GM19372 (cell line): ENCODE results near the gene FCF1.
A peak's percentile ranks its signal among the peaks of the same experiment; 100 is the strongest.

Experiments used
- ATAC-seq: cut with Tn5 transposase; IDR thresholded peaks from one replicate; pipeline ENCODE4 v1.9.1; 2021; ENCODE audit warnings: mild to moderate bottlenecking, low read depth, moderate library complexity; ENCODE audit not compliant: unreplicated experiment

The FCF1 gene

GRCh38 chr14:74712499-74713394 lies at the start of gene FCF1, which contains the start of gene AREL1:
Gene FCF1 (plus strand): TSS chr14:74713144. CDS start chr14:74713198, 54 bp downstream.
Gene AREL1 (minus strand): TSS chr14:74713080. CDS start chr14:74685615, 27,465 bp downstream.
- ATAC-seq = peak; percentile 94

GRCh38 chr14:74663884-74664283 lies 49.1 kb upstream of the FCF1 start:
- no peak for ATAC-seq

DNA sequence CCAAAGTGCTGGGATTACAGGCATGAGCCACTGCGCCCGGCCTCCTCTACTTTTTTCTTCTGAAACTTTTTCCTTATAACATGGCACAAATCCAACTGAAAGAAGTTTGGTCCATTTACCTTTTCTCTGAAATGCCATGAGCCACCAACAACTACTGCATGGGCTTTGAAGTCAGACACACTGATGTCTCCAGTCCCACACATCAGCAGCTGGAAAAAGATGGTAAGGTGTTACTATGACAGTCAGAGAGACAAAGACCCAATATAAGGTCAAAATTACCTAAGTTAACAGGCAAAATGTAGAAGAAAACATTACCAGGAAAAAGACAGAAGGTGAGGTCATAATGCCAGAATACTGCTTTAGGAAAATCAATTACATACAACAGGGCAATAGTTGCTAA lies 48.2 kb upstream of the FCF1 start:
- no peak for ATAC-seq

DNA sequence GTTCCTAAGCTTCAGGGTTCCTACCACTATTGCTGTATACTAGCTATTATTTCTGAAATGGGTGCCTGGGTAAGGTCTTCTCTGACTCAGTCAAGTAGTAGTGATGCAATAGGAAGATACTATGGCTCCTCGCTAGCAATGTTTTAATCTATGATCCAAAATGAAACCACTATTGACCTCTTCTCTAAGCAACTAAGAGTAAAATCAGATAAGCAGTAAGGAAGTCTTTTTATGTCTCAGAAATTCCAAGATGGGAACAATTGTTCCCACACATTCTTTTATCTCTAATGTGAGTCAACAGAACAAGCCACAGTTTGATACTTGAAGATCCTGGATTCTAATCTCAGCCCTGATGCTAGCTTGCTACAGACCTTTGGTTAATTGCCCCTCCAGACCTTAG lies 45.2 kb upstream of the FCF1 start:
- ATAC-seq = no peak

GRCh38 chr14:74669256-74669655 lies 43.7 kb upstream of the FCF1 start:
- no peak for ATAC-seq

DNA sequence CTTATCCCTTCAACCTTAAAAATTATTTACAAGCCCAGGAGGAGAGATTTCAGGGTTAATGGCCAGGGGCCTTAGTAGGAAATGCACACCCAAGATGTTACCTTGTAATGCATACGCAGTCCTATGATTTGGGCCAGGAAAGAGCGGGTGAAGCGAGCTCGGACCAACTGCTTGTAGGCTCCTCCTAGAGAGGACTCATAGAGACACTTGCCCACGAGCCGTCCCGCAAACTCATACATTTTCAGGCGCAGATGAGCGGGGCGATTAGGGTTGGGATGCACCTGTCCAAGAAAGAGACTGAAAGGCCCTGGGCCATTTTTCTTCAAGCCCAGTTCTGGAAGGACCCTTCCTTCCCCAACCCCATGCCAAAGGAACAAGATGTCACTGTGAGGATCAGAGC lies 43.1 kb upstream of the FCF1 start:
- no peak for ATAC-seq

GRCh38 chr14:74670726-74671411 lies 42.1 kb upstream of the FCF1 start:
- ATAC-seq = no peak

DNA sequence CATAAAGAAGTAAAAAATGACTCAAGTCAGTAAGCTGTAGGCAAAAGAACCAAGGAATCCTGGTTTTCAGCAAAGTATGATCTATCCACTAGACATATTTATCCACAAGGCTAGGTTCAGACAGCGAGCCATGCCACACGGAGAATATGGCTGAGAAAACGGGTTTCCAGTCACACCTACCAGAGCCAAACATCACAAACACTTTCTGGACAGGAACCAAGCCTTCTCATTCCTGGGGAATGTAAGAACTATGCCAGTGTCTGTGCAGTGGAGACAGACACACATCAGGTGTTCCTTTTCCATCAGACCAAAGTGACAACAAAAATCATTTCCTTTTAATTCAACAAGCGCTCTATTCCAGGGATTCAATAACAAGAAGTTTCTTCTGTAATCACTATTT lies 41.2 kb upstream of the FCF1 start:
- ATAC-seq = no peak

DNA sequence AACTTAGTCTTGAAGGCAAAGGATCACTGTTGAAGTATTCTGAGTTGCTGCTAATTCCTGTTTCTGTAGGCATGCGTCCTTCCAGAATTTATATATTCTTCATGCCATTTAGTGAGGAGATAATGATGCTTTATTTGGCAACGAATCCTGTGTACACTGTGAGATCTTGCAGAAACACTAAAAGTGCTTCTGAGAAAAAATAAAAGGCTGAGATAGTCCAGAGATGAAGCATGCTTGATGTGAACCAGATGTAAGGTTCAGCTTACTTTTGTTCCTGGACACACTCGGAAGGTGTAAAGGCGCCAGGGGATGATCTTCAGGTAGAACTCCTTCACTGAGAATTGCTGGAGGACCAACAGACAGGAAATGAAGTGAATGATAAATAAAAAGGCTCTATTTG lies 39.2 kb upstream of the FCF1 start:
- ATAC-seq = no peak

- no peak for ATAC-seq
Observed at GRCh38 chr14:74675219-74675618, 37.7 kb upstream of the FCF1 start.

- ATAC-seq = no peak
Observed at GRCh38 chr14:74682169-74682952, 30.6 kb upstream of the FCF1 start.

- no peak for ATAC-seq
Observed at GRCh38 chr14:74683406-74683805, 29.5 kb upstream of the FCF1 start.

DNA sequence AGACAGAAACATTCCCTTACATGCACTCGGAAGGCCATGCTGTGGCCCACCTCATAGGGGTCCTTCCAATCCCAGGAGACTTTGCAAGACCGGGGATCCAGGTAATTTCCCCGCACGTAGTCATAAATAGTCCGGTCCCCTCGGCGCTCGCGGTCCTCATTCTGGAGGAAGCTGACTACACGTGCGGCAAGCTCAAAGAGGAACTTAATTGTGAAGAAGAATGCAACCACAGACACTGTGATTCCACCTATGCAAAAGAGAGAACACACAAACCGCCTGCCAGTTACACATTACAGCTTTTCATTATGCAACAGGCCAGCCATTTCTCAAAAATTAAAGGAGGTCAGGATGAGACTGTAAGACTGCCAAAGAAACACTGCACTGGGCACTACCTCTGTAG lies 28.5 kb upstream of the FCF1 start:
- ATAC-seq = no peak

- no peak for ATAC-seq
Observed at GRCh38 chr14:74685056-74685455, 27.9 kb upstream of the FCF1 start.

GRCh38 chr14:74685921-74686678 lies 26.8 kb upstream of the FCF1 start:
- no peak for ATAC-seq

- ATAC-seq = no peak
Observed at GRCh38 chr14:74691456-74691855, 21.5 kb upstream of the FCF1 start.

DNA sequence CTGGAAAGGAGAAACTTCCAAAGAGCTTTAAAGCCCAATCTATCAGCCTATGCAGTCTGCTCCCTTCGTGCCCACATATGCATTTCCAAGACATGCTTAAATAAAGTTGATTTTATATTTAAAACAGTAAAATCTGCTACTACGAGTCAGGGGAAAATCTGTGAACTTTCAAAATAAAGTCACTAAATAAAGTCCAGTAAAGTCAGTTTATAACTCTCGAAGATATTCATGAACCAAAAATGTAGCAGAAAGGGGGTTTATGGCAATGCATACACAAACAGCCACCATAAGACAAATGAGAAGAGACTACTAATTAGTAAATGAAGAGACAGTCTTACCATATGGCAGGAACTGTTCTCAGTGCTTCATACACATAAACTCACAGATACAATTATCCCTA lies 19.8 kb upstream of the FCF1 start:
- no peak for ATAC-seq

DNA sequence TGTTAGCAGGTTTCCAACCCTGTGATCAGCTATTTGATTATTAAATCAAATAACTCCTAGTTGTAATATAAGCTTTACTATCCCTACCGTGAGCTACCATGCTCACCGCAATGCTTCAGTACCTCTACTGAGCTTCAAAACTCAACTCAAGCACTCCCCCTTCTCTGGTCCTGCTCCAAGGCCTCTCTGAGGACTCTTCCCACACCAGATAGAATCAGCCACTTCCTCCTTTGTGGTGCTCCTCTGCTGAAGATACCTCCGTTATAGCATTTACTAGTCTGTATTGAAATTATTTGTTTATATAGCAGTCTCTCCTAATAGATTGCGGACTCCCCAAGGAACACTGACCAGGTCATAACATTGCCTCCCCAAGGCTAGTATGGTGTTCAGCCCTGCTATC lies 17.5 kb upstream of the FCF1 start:
- no peak for ATAC-seq

- ATAC-seq = no peak
Observed at GRCh38 chr14:74697011-74697410, 15.9 kb upstream of the FCF1 start.

DNA sequence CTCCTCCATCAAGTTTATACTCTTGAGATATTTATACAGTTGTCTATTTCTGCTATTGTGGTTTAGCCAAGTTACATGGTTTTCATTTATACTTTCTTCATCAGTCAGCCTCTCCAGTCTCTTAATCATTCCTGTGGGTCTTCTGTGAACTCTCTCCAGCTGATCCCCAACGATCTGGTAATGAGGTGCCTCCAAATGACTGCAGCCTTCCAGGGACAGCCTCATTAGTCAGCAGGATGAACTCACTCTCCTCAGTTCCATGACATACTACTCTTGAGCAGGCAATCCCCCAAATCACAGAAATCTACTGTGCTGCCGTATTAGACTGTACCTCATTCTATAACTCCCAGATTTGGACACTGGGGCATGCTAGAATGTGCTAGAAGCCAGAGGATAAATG lies 15.4 kb upstream of the FCF1 start:
- ATAC-seq = no peak
